RWPE1 (cell line): ENCODE results near the gene ZNF548.
A peak's percentile ranks its signal among the peaks of the same experiment; 100 is the strongest.

Source experiments
- CTCF ChIA-PET: fragments of 350-600 bp; sonication (Branson Sonifier 250); formaldehyde crosslinking; extraction: SDS; loops from one replicate; lab custom pipeline; 2021; lab: Yijun Ruan, JAX
- POLR2A ChIA-PET: fragments of 400-600 bp; formaldehyde crosslinking; extraction: SDS; loops from one replicate; lab custom pipeline; 2020; ENCODE audit warnings: antibody characterized with exemption; ENCODE audit not compliant: low non-redundant PET; lab: Yijun Ruan, JAX
- DNase-seq: peaks from one replicate; pipeline ENCODE4 v3.0.0; 2012; ENCODE audit warnings: low spot score
- H3K27ac ChIP-seq: fragments of 450-650 bp; 2 replicates; pipeline ENCODE4 v1.5.1; 2017
- CTCF ChIP-seq: fragments of 450-650 bp; conservative IDR thresholded peaks from 2 replicates; pipeline ENCODE4 v1.5.1; 2017; ENCODE audit warnings: low read depth, mild to moderate bottlenecking

The ZNF548 gene

GRCh38 chr19:57389730-57390598 lies at the start of gene ZNF548:
Gene ZNF548 (plus strand): TSS chr19:57389854. CDS start chr19:57390100, 246 bp downstream.
- ChIA-PET POLR2A (interaction anchor here (0.6 to 0.7 kb wide), 2 partner anchors 121 to 793 kb away, joined by 3 read pairs; partner anchors contain the start of gene ZNF274), CTCF (interaction anchor here (0.5 kb wide), 1 partner anchor 17 kb away, joined by 3 read pairs; no protein-coding TSS in a partner anchor)
- no peak for TF ChIP-seq CTCF
- H3K27ac ChIP-seq = peak within 1 kb of the TSS; percentile 80
- peak; percentile 93 for DNase-seq

DNA sequence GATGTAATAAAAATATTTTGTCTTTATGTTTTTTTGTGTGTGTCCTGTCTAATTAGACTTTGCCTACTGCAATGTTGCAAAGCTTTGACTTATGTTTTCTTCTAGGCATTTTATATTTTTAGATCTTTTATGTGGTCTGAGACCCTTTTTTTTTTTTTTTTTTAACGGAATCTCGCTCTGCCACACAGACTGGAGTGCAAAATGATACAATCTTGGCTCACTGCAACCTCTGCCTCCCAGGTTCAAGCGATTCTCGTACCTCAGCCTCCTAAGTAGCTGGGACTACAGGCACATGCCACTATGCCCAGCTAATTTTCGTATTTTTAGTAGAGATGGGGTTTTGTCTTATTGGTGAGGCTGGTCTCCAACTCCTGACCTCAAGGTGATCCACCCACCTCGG lies 47.1 kb upstream of the ZNF548 start:
- no peak overlapping the region for H3K27ac ChIP-seq
- DNase-seq = no peak
- ChIA-PET POLR2A (no interaction called here), CTCF (no interaction called here)
- no peak for TF ChIP-seq CTCF

DNA sequence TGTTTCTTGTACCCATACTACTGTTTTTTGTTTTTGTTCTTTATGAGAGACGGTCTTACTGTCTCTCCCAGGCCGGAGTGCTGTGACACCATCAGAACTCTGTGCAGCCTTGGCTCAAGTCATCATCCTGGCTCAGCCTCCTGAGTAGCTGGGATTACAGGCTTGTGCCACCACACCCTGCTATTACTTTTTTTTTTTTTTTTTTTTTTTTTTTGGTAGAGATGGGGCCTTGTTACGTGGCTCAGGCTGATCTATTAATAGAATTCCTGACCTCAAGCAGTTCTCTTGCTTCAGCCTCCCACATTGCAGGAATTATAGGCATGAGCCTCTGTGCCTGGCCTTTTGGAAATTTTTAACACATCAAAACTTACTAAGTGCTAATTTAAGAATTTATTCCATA lies 41.5 kb upstream of the ZNF548 start:
- H3K27ac ChIP-seq = no peak overlapping the region
- DNase-seq = no peak
- POLR2A ChIA-PET = no interaction called here
- CTCF ChIA-PET = interaction anchor here (0.6 kb wide), 1 partner anchor 82 kb away, joined by 12 read pairs; no protein-coding TSS in a partner anchor
- TF ChIP-seq CTCF = no peak

DNA sequence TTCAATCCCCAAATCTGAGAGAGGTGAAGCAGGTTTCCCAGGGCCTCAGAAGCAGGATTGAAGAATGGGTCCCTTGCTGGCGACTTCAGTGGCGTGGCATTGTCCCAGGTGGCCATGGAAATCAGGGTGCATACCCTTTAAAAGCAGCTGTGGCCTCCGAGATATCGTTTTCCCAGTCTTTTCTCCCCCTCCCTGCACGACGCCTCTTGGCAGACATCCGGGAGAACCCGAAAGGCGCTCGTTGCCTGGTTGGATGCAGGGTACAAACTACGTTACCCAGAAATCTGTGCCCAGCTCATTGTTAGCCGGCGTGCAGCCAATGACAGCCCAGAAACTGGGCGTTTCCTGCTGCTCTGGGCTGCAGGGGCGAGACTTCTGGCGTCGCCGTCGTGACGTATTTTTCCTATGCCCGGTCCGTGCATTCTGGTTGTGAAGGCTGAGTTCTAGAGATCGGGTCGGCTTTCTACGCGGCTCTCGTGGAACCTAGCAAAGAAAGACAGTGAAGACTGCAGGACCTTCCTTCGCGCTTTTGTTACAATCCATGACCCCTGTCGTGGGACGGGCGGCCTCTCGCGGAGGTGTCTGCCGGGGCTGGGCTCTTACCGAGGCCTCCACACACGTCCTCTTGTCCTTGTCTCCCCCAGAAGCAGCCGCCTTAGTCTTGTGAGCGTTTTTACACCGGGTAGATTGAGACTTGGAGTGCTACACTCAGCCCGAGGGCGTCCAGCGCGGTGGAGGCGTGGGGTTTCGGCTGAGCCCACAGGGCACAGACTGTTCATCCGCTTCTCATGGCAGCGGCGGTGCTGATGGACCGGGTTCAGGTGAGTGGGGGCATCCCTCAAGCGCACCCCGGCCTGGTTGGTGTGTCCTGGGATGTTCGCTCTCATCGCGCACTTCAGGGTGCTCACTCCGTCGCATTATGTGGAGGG lies 38.5 kb upstream of the ZNF548 start, which contains the start of gene ZNF304:
TSS of gene ZNF304 (plus strand) at position 395 of the 929 bp plus-strand sequence. CDS start at position 789, 394 bp downstream.
- DNase-seq = peak; percentile 96
- POLR2A ChIA-PET = no interaction called here
- no peak for TF ChIP-seq CTCF
- CTCF ChIA-PET = interaction anchor here (0.6 to 0.7 kb wide), 2 partner anchors 12 to 16 kb away, joined by 3 to 4 read pairs; partner anchors contain the start of genes TRAPPC2B and ZNF547
- H3K27ac ChIP-seq = peak within 1 kb of the TSS; percentile 71

GRCh38 chr19:57351867-57352266 lies 37.8 kb upstream of the ZNF548 start:
- H3K27ac ChIP-seq = peak overlapping the region; percentile 71
- DNase-seq = no peak
- POLR2A ChIA-PET = no interaction called here
- no peak for TF ChIP-seq CTCF
- CTCF ChIA-PET = interaction anchor here (0.6 kb wide), 1 partner anchor 15 kb away, joined by 3 read pairs; no protein-coding TSS in a partner anchor
